Endodermal cell (in vitro differentiated cells): ENCODE data around the gene MED16. TPM values are rescaled to one million over a fixed set of nuclear protein-coding genes. Genes with fewer than 3 reads are reported as not detected.

Experiments used
- DNase-seq: peaks from one replicate; pipeline ENCODE4 v3.0.0-alpha.2; 2017
- H3K27ac ChIP-seq: 2 replicates; pipeline ENCODE4 v1.5.1; 2013; ENCODE audit warnings: mild to moderate bottlenecking, low read depth, low read length, moderate library complexity
- H3K27me3 ChIP-seq: 2 replicates; pipeline ENCODE4 v1.6.1; 2013; ENCODE audit warnings: mild to moderate bottlenecking, low read length, moderate library complexity; ENCODE audit not compliant: insufficient read depth, control insufficient read depth, poor library complexity, severe bottlenecking
- H3K36me3 ChIP-seq: 2 replicates; pipeline ENCODE4 v1.7.0; 2013; ENCODE audit warnings: mild to moderate bottlenecking, low read length, moderate library complexity; ENCODE audit not compliant: control insufficient read depth, insufficient read depth
- H3K4me1 ChIP-seq: one replicate; pipeline ENCODE4 v1.7.0; 2013; ENCODE audit warnings: low read length; ENCODE audit not compliant: control insufficient read depth, insufficient read depth
- H3K4me3 ChIP-seq: 2 replicates; pipeline ENCODE4 v1.5.1; 2013; ENCODE audit warnings: mild to moderate bottlenecking, low read length, moderate library complexity
- H3K9ac ChIP-seq: 2 replicates; pipeline ENCODE4 v1.6.1; 2013; ENCODE audit warnings: mild to moderate bottlenecking, low read length, moderate library complexity; ENCODE audit not compliant: poor library complexity, severe bottlenecking; ENCODE audit errors: extremely low read depth
- H3K9me3 ChIP-seq: 2 replicates; pipeline ENCODE4 v1.6.1; 2013; ENCODE audit warnings: mild to moderate bottlenecking, low read length, moderate library complexity; ENCODE audit not compliant: control insufficient read depth
- H3K27ac Mint-ChIP-seq: 2 replicates; pipeline ENCODE4 v1.8.0; 2020; ENCODE audit warnings: mixed read lengths
- H3K27me3 Mint-ChIP-seq: 2 replicates; pipeline ENCODE4 v1.8.0; 2021; ENCODE audit warnings: mild to moderate bottlenecking, mixed read lengths; ENCODE audit not compliant: insufficient read depth
- H3K36me3 Mint-ChIP-seq: 2 replicates; pipeline ENCODE4 v1.8.0; 2020; ENCODE audit warnings: low read depth, mixed read lengths
- H3K4me1 Mint-ChIP-seq: 2 replicates; pipeline ENCODE4 v1.8.0; 2020; ENCODE audit warnings: mixed read lengths
- H3K4me3 Mint-ChIP-seq: 2 replicates; pipeline ENCODE4 v1.8.0; 2020; ENCODE audit warnings: mild to moderate bottlenecking, moderate library complexity, mixed read lengths
- H3K9me3 Mint-ChIP-seq: 2 replicates; pipeline ENCODE4 v1.8.0; 2020; ENCODE audit warnings: mild to moderate bottlenecking, mixed read lengths
- CTCF ChIP-seq: fragments of 200-600 bp; sonication (generic); conservative IDR thresholded peaks from 2 replicates; pipeline ENCODE4 v1.5.0; 2021; ENCODE audit warnings: antibody characterized with exemption, mild to moderate bottlenecking
- WGBS, 2 experiments: methylation state at CpG; one replicate each; pipeline versions ENCODE4 v1.1.5 to v1.1.7; 2013; ENCODE audit warnings: missing lambda C conversion rate in 2 of 2, mixed read lengths in 1 of 2; ENCODE audit not compliant: insufficient coverage in 1 of 2, insufficient read length in 1 of 2; 5-methylcytosine and 5-hydroxymethylcytosine counted together
- total RNA-seq, 2 donors: library from RNA; stranded (reverse); fragmentation: NEBNext Ultra II Directional in 1 of 2; extraction: Animal tissue kit (Norgen Biotek cat#: 25700) in 1 of 2; gene quantifications; 2 replicates in 1 of 2; 3 replicates in 1 of 2; pipeline ENCODE4 v1.2.1, GENCODE V29; 2021

The MED16 gene
- total RNA-seq, 2 donors from 2014 or later, result 75.8 to 92.4 TPM

DNA sequence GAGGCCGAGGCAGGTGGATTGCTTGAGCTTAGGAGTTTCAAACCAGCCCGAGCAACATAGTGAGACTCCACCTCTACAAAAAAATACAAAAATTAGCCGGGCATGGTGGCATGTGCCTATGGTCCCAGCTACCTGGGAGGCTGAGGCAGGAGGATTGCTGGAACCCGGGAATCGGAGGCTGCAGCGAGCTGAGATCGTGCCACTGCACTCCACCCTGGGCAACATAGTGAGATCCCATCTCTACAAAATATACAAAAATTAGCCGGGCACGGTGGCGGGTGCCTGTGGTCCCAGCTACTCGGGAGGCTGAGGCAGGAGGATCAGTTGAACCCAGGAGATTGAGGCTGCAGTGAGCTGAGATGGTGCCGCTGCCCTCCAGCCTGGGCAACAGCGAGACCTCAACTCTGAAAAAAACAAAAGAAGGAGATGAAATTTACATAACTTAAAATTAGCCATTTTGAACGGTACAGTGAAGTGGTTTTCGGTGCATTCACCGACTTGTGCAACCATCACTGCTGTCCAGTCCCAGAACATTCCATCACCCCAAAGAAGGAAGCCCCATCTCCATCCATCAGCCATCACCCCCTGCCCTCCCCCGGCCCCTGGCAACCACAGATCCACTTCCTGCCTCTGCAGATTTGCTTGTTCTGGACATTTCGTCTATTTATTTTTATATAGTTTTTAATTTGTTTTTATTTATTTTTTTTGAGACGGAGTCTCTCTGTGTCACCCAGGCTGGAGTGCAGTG, 66.9 kb downstream of the MED16 start:
- Histone ChIP-seq H3K4me3 (no peak overlapping the region), H3K36me3 (no peaks in the 10 kb centered on the region), H3K27ac (no peak overlapping the region), H3K9me3 (no peaks in the 10 kb centered on the region), H3K27me3 (no peaks in the 10 kb centered on the region), H3K9ac (no peak overlapping the region), H3K4me1 (no peaks in the 10 kb centered on the region)
- H3K27ac Mint-ChIP-seq, result no peak overlapping the region
- no peak overlapping the region for H3K4me3 Mint-ChIP-seq
- H3K27me3 Mint-ChIP-seq, result no peaks in the 10 kb centered on the region
- no peaks in the 10 kb centered on the region for H3K36me3 Mint-ChIP-seq
- DNase-seq, result no peak
- no peaks in the 10 kb centered on the region for H3K9me3 Mint-ChIP-seq
- H3K4me1 Mint-ChIP-seq, result peaks cover 3% of the 10 kb centered on the region
- 91 to 93% methylated on average over 14 to 17 of the region's 19 CpGs for WGBS, 2 experiments
- no peak for TF ChIP-seq CTCF

- Histone ChIP-seq H3K4me3 (no peak overlapping the region), H3K4me1 (no peaks in the 10 kb centered on the region), H3K27ac (no peak overlapping the region), H3K27me3 (no peaks in the 10 kb centered on the region), H3K9ac (no peak overlapping the region), H3K36me3 (no peaks in the 10 kb centered on the region), H3K9me3 (no peaks in the 10 kb centered on the region)
- H3K27ac Mint-ChIP-seq, result no peak overlapping the region
- no peak for TF ChIP-seq CTCF
- WGBS, 2 experiments, result 84 to 92% methylated on average over 7 to 15 of the region's 15 CpGs
- H3K4me3 Mint-ChIP-seq, result no peak overlapping the region
- H3K36me3 Mint-ChIP-seq, result no peaks in the 10 kb centered on the region
- peak; percentile 38 for DNase-seq
- no peaks in the 10 kb centered on the region for H3K27me3 Mint-ChIP-seq
- peaks cover 3% of the 10 kb centered on the region for H3K4me1 Mint-ChIP-seq
- H3K9me3 Mint-ChIP-seq, result no peaks in the 10 kb centered on the region
Measured at GRCh38 chr19:824885-825284, 68.1 kb downstream of the MED16 start.

GRCh38 chr19:823565-824121, 69.3 kb downstream of the MED16 start:
- H3K9me3 ChIP-seq, result no peaks in the 10 kb centered on the region
- H3K4me1 Mint-ChIP-seq, result peaks cover 3% of the 10 kb centered on the region
- H3K36me3 Mint-ChIP-seq, result no peaks in the 10 kb centered on the region
- no peaks in the 10 kb centered on the region for H3K36me3 ChIP-seq
- H3K4me1 ChIP-seq, result no peaks in the 10 kb centered on the region
- H3K4me3 Mint-ChIP-seq, result peak overlapping the region; percentile 63
- H3K27me3 ChIP-seq, result no peaks in the 10 kb centered on the region
- peak overlapping the region; percentile 63 for H3K27ac Mint-ChIP-seq
- H3K9me3 Mint-ChIP-seq, result no peaks in the 10 kb centered on the region
- no peak overlapping the region for H3K27ac ChIP-seq
- TF ChIP-seq CTCF, result no peak
- H3K9ac ChIP-seq, result no peak overlapping the region
- 64 to 78% methylated on average over 7 to 12 of the region's 12 CpGs for WGBS, 2 experiments
- H3K27me3 Mint-ChIP-seq, result no peaks in the 10 kb centered on the region
- no peak overlapping the region for H3K4me3 ChIP-seq
- peak; percentile 76 for DNase-seq
